Measurements from ENCODE around the gene SLC4A3.
A peak's percentile ranks its signal among the peaks of the same experiment; 100 is the strongest.

Gene SLC4A3

GRCh38 chr2:219684721-219685689, 57.6 kb downstream of the SLC4A3 start:
- DNase-seq, result peak; percentile 60

GRCh38 chr2:219687272-219687671, 59.8 kb downstream of the SLC4A3 start:
- DNase-seq, result no peak

- no peak for DNase-seq
These were observed 60.6 kb downstream of the SLC4A3 start for GRCh38 chr2:219687882-219688559.

- no peak for DNase-seq
These were observed 61.4 kb downstream of the SLC4A3 start for GRCh38 chr2:219688560-219689445.

GRCh38 chr2:219689676-219690628, 62.5 kb downstream of the SLC4A3 start:
- DNase-seq, result peak; percentile 42

DNA sequence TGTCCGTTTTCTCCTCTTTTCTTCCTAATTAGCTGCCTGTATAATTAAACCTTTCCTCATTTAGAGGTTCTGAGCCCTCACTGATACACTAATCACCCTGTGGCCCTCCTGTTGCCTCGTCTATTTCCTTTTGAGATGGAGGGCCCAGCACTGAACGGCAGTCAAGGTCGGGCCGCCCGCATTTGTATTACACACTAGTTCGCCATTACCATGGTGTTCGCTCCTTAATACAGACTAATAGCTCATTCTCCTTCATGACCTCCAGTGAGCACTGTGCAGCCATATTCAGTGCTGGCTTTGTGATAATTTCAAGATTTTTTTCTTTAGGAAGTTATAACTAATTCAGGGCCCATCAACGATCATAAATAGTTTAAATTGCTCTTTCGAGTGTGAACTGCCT, 64.1 kb downstream of the SLC4A3 start:
- no peak for DNase-seq

Data from CD4-positive, alpha-beta T cell treated with Interleukin-17A for 4 hours (primary cell).